LHCN-M2 (cell line): ENCODE data around the gene KCTD13. TPM values are rescaled to one million over a fixed set of nuclear protein-coding genes. Genes with fewer than 3 reads are reported as not detected.

Source experiments
- total RNA-seq: library from RNA; depleted of rRNA; stranded (reverse); fragments of >200 nt; gene quantifications from 2 replicates; pipeline ENCODE4 v1.2.3, GENCODE V29; 2014; rRNA removed

Gene KCTD13
- total RNA-seq, 1 experiment from 2014 or later = 12.2 TPM

Other genes starting within 250 kb of the KCTD13 start
- gene QPRT, start 247.0 kb downstream of the KCTD13 start, total RNA-seq = 1.1 and 1.7 TPM in 2 replicates
- not detected in 2 replicates for gene C16orf54, start 180.2 kb downstream of the KCTD13 start, total RNA-seq
- gene ZG16, start 148.0 kb downstream of the KCTD13 start, total RNA-seq = not detected in 2 replicates
- gene KIF22, start 135.5 kb downstream of the KCTD13 start, total RNA-seq = 100 and 108 TPM in 2 replicates
- gene MAZ, start 119.7 kb downstream of the KCTD13 start, total RNA-seq = 126 and 147 TPM in 2 replicates
- gene PRRT2, start 114.0 kb downstream of the KCTD13 start, total RNA-seq = 0.58 and 1.1 TPM in 2 replicates
- 63.2 and 63.4 TPM in 2 replicates for gene PAGR1, start 110.1 kb downstream of the KCTD13 start, total RNA-seq
- 275 and 303 TPM in 2 replicates for gene MVP, start 105.8 kb downstream of the KCTD13 start, total RNA-seq
- gene CDIPT, start 63.0 kb downstream of the KCTD13 start, total RNA-seq = 75.5 and 89.7 TPM in 2 replicates
- 10.9 and 15.2 TPM in 2 replicates for gene SEZ6L2, start 26.7 kb downstream of the KCTD13 start, total RNA-seq
- 5.0 and 8.9 TPM in 2 replicates for gene ASPHD1, start 25.7 kb downstream of the KCTD13 start, total RNA-seq
- 79.7 and 91.0 TPM in 2 replicates for gene TMEM219, start 35.9 kb upstream of the KCTD13 start, total RNA-seq
- gene TAOK2, start 47.6 kb upstream of the KCTD13 start, total RNA-seq = 87.7 and 93.3 TPM in 2 replicates
- gene HIRIP3, start 69.4 kb upstream of the KCTD13 start, total RNA-seq = 12.2 and 22.4 TPM in 2 replicates
- gene INO80E, start 70.0 kb upstream of the KCTD13 start, total RNA-seq = 116 and 194 TPM in 2 replicates
- not detected in 2 replicates for gene DOC2A, start 84.8 kb upstream of the KCTD13 start, total RNA-seq
- gene C16orf92, start 97.0 kb upstream of the KCTD13 start, total RNA-seq = not detected in 2 replicates
- gene TLCD3B, start 105.0 kb upstream of the KCTD13 start, total RNA-seq = not detected in 2 replicates
- 2,146 and 2,472 TPM in 2 replicates for gene ALDOA, start 139.5 kb upstream of the KCTD13 start, total RNA-seq
- gene PPP4C, start 149.8 kb upstream of the KCTD13 start, total RNA-seq = 142 and 154 TPM in 2 replicates
- 0.29 and 1.5 TPM in 2 replicates for gene TBX6, start 165.7 kb upstream of the KCTD13 start, total RNA-seq
- 6.8 and 14.2 TPM in 2 replicates for gene YPEL3, start 170.0 kb upstream of the KCTD13 start, total RNA-seq
- gene GDPD3, start 187.3 kb upstream of the KCTD13 start, total RNA-seq = 0.83 and 1.0 TPM in 2 replicates
- gene MAPK3, start 197.0 kb upstream of the KCTD13 start, total RNA-seq = 37.5 and 46.3 TPM in 2 replicates